ENCODE data around the gene NHLH1. TPM values are rescaled to one million over a fixed set of nuclear protein-coding genes. Genes with fewer than 3 reads are reported as not detected.

Gene NHLH1
- total and polyA plus RNA-seq, 2 of the 4 experiments (the other 2 are of a cell fraction), result 0.14 TPM; not detected in 1

GRCh38 chr1:160406131-160406968 is 39.5 kb downstream of the NHLH1 start (continued):
- TF ChIP-seq POLR2A (IDR thresholded peaks at IDR 0.05; ENCODE audit: low read depth, low read length), result no peak

- no peak overlapping the region for H2BK15ac ChIP-seq (ENCODE audit: low read depth, low read length)
- no peak overlapping the region for H2AFZ ChIP-seq (replicated peaks; ENCODE audit: low read length, poor library complexity)
- H3K79me1 ChIP-seq (ENCODE audit: low read depth in 1 of 2, low read length in 2 of 2), result no peaks in the 10 kb centered on the region
- no peak overlapping the region for H3K23ac ChIP-seq (ENCODE audit: low read depth, low read length)
- no peak overlapping the region for H3K4me3 ChIP-seq (ENCODE audit: insufficient read depth, low read depth, low read length)
- H3K27me3 ChIP-seq (ENCODE audit: control insufficient read depth, insufficient read depth, low read length), result peaks cover 4% of the 10 kb centered on the region; the same call in 1 of the 2 replicates
- H3K27ac ChIP-seq (ENCODE audit: insufficient read depth, low read length), result no peak overlapping the region
- TF ChIP-seq, protein P1, sequence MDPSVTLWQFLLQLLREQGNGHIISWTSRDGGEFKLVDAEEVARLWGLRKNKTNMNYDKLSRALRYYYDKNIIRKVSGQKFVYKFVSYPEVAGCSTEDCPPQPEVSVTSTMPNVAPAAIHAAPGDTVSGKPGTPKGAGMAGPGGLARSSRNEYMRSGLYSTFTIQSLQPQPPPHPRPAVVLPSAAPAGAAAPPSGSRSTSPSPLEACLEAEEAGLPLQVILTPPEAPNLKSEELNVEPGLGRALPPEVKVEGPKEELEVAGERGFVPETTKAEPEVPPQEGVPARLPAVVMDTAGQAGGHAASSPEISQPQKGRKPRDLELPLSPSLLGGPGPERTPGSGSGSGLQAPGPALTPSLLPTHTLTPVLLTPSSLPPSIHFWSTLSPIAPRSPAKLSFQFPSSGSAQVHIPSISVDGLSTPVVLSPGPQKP (IDR thresholded peaks at IDR 0.05; ENCODE audit: borderline replicate concordance, low read depth, low read length), result no peak
- TF ChIP-seq CTCF (conservative IDR thresholded peaks at IDR 0.05; ENCODE audit: low read depth, low read length) (no peak), USF2 (IDR thresholded peaks at IDR 0.05; ENCODE audit: low read depth, low read length) (no peak), MXI1 (IDR thresholded peaks at IDR 0.05; ENCODE audit: borderline replicate concordance, low read depth, low read length) (no peak), MAZ (IDR thresholded peaks at IDR 0.05; ENCODE audit: borderline replicate concordance, low read depth, low read length) (no peak), NFE2L2 (IDR thresholded peaks at IDR 0.05; ENCODE audit: low read depth, low read length) (no peak), CEBPB (IDR thresholded peaks at IDR 0.05; ENCODE audit: low read depth, low read length) (no peak), RAD21 (IDR thresholded peaks at IDR 0.05; ENCODE audit: low read length) (no peak)
- DNase-seq (no peak), ATAC-seq (ENCODE audit: low read depth) (peak; percentile 21; the same call in 1 of the 2 replicates)
- no peaks in the 10 kb centered on the region for H3K36me3 ChIP-seq (ENCODE audit: control insufficient read depth, insufficient read depth, low read length)
- no peak overlapping the region for H2BK120ac ChIP-seq (ENCODE audit: low read depth, low read length)
- no peak overlapping the region for H4K91ac ChIP-seq (ENCODE audit: insufficient read depth, low read depth, low read length)
- H3K9ac ChIP-seq (ENCODE audit: low read depth, low read length), result no peak overlapping the region
- no peak overlapping the region for H2AK5ac ChIP-seq (ENCODE audit: low read depth, low read length)
- H4K8ac ChIP-seq (ENCODE audit: low read depth in 2 of 2, low read length in 2 of 2), result no peak overlapping the region
- no peak overlapping the region for H3K4me2 ChIP-seq (ENCODE audit: low read depth, low read length)
- no peak overlapping the region for H4K5ac ChIP-seq (ENCODE audit: low read depth, low read length)
- in situ Hi-C loops (cut with MboI; ENCODE audit: low sequenced_read_pairs), result no loop called here
- no TSS peak for BruUV-seq (replicated peaks)
- H3K4me1 ChIP-seq (ENCODE audit: control insufficient read depth, insufficient read depth, low read length), result no peaks in the 10 kb centered on the region
- WGBS, 2 experiments (ENCODE audit: extremely low coverage in 2 of 2, insufficient read length in 1 of 2), result 100% methylated on average over 1 of the region's 12 CpGs; no CpG with 5 or more reads in 1 of the 2 experiments
- H2AK9ac ChIP-seq (replicated peaks; ENCODE audit: low read depth, low read length, poor library complexity), result no peak overlapping the region
- ChIA-PET CTCF (no interaction called here), POLR2A (ENCODE audit: unreplicated experiment) (no interaction called here)
- H3K56ac ChIP-seq (ENCODE audit: extremely low read depth, insufficient read depth, low read length), result no peak overlapping the region
- no peaks in the 10 kb centered on the region for H4K20me1 ChIP-seq (ENCODE audit: insufficient read depth, low read length)
- dilution Hi-C loops (cut with HindIII; ENCODE audit: low sequenced_read_pairs, unreplicated experiment), result no loop called here
- H3K18ac ChIP-seq (ENCODE audit: low read depth, low read length), result no peak overlapping the region
- H2BK20ac ChIP-seq (ENCODE audit: low read depth, low read length), result no peak overlapping the region
- H3K4ac ChIP-seq (ENCODE audit: low read depth, low read length), result no peak overlapping the region
- intact Hi-C loops (cut with micrococcal nuclease), result no loop called here
- H3K9me1 ChIP-seq (ENCODE audit: insufficient read depth, low read length), result no peaks in the 10 kb centered on the region; the same call in 1 of the 2 replicates
- no peaks in the 10 kb centered on the region for H3K9me3 ChIP-seq (ENCODE audit: control insufficient read depth, insufficient read depth, low read length)
- no peak overlapping the region for H3K14ac ChIP-seq (replicated peaks; ENCODE audit: low read depth, low read length)
- H2BK5ac ChIP-seq (ENCODE audit: low read depth, low read length, poor library complexity, severe bottlenecking), result no peak overlapping the region
Observed at GRCh38 chr1:160407839-160408801, 41.2 kb downstream of the NHLH1 start.
